ENCODE results near the gene GJB5.
A peak's percentile ranks its signal among the peaks of the same experiment; 100 is the strongest.
"Not testable (repeated sequence)": the region's sequence is repeated elsewhere in the genome, so short reads cannot be mapped to it uniquely, and the experiment has no call there.

GJB5 gene

GRCh38 chr1:34754964-34755637 is at the start of gene GJB5:
Gene GJB5 (plus strand): TSS chr1:34755047. CDS start chr1:34757331, 2,284 bp downstream.
- no peaks in the 10 kb centered on the region for H3K27me3 Mint-ChIP-seq (ENCODE audit: low read depth)
- no peaks in the 10 kb centered on the region for H3K4me1 Mint-ChIP-seq (ENCODE audit: low read depth)
- no peak within 1 kb of the TSS for H3K27ac Mint-ChIP-seq
- no peaks in the 10 kb centered on the region for H3K9me3 Mint-ChIP-seq
- no peaks in the 10 kb centered on the region for H3K36me3 Mint-ChIP-seq (ENCODE audit: low read depth)
- no peak within 1 kb of the TSS for H3K4me3 Mint-ChIP-seq

GRCh38 chr1:34705077-34705476 is 49.8 kb upstream of the GJB5 start:
- Mint-ChIP-seq H3K4me1 (ENCODE audit: low read depth) (no peaks in the 10 kb centered on the region), H3K36me3 (ENCODE audit: low read depth) (no peaks in the 10 kb centered on the region), H3K4me3 (no peak overlapping the region), H3K9me3 (no peaks in the 10 kb centered on the region), H3K27ac (no peak overlapping the region), H3K27me3 (ENCODE audit: low read depth) (peaks cover 4% of the 10 kb centered on the region)

GRCh38 chr1:34708106-34708505 is 46.7 kb upstream of the GJB5 start:
- H3K27me3 Mint-ChIP-seq (ENCODE audit: low read depth), result peaks cover 4% of the 10 kb centered on the region

DNA sequence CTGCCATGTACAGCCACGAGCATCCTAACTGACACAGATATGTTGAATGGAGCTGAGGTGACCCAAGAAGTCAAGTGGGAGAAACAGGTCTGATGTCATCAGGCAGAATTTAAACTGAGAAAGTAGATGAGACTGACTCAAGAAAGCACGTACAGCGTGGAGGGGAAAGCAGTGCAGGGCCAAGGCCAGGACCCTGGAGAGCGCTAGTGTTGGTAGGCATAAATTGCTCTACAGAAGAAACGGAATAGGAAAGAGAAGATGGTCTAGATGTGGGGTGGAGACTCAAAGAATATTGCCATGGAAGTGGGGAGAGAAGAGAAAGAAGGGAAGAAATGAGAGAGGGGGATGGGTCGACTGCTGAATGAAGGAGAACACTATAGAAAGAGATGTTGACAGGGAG is 45.3 kb upstream of the GJB5 start:
- H3K4me1 Mint-ChIP-seq (ENCODE audit: low read depth), result no peaks in the 10 kb centered on the region
- peaks cover 4% of the 10 kb centered on the region for H3K27me3 Mint-ChIP-seq (ENCODE audit: low read depth)
- H3K9me3 Mint-ChIP-seq, result no peaks in the 10 kb centered on the region
- no peaks in the 10 kb centered on the region for H3K36me3 Mint-ChIP-seq (ENCODE audit: low read depth)
- H3K27ac Mint-ChIP-seq, result no peak overlapping the region
- no peak overlapping the region for H3K4me3 Mint-ChIP-seq

More at GRCh38 chr1:34708106-34708505, 46.7 kb upstream of the GJB5 start:
- Mint-ChIP-seq H3K4me1 (ENCODE audit: low read depth) (no peaks in the 10 kb centered on the region), H3K27ac (no peak overlapping the region), H3K36me3 (ENCODE audit: low read depth) (no peaks in the 10 kb centered on the region), H3K9me3 (no peaks in the 10 kb centered on the region), H3K4me3 (no peak overlapping the region)

GRCh38 chr1:34710812-34711211 is 44.0 kb upstream of the GJB5 start:
- Mint-ChIP-seq H3K36me3 (ENCODE audit: low read depth) (no peaks in the 10 kb centered on the region), H3K4me3 (no peak overlapping the region), H3K4me1 (ENCODE audit: low read depth) (no peaks in the 10 kb centered on the region), H3K27ac (peak overlapping the region; percentile 33), H3K27me3 (ENCODE audit: low read depth) (peaks cover 4% of the 10 kb centered on the region), H3K9me3 (no peaks in the 10 kb centered on the region)

DNA sequence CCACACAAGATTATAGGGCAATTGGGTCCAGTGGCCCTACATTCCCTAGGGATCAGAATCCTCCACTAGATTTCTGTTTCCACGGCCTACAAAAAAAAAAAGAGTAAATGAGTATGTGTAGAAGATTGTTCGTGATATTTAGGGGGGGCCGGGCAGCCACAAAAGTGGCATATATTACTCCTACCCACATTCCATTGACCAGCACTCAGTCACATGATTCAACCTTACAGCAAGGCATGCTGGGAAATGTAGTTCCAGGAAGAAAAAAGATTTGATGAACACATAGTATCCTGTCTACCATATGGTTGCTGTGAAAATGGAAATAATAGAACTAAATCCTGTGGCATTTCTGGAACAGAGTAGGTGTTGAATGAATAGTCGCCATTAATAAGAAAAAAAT is 43.4 kb upstream of the GJB5 start:
- Mint-ChIP-seq H3K9me3 (no peaks in the 10 kb centered on the region), H3K4me1 (ENCODE audit: low read depth) (no peaks in the 10 kb centered on the region), H3K36me3 (ENCODE audit: low read depth) (no peaks in the 10 kb centered on the region), H3K4me3 (no peak overlapping the region), H3K27ac (no peak overlapping the region), H3K27me3 (ENCODE audit: low read depth) (peaks cover 4% of the 10 kb centered on the region)

DNA sequence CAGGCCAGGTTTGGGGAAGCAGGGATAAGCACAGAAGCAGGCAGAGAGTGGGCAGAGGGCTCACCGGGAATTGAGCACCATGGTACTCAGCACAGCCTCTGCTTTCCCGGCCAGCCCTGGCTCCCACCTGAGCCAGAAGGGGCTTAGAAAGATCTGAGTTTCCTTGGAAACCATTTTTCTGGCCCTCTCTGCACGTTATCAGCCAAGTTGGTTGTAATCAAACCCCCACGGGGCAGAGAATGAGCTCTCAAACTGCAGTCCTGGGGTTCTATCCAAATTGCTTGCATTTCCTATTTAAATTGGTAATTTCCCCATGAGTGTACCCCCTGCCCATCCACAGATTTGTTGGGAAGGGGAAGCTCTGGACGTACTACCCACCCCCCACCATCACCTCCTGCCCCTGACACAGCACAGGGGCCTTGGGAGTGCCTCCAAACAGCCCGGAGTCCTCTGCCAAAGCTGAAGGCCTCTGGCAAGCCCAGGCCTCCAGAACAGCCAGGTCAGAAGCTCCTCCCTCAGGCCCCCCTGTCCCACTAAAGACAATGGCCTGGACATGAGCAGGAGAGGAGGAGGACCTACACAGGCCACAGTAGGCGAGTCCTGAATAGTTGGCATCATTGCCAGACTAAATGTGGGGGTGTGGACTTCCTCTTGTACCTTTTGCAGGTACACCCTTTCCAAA is 42.7 kb upstream of the GJB5 start:
- Mint-ChIP-seq H3K9me3 (no peaks in the 10 kb centered on the region), H3K27ac (no peak overlapping the region), H3K36me3 (ENCODE audit: low read depth) (no peaks in the 10 kb centered on the region), H3K4me3 (no peak overlapping the region), H3K4me1 (ENCODE audit: low read depth) (no peaks in the 10 kb centered on the region), H3K27me3 (ENCODE audit: low read depth) (peaks cover 4% of the 10 kb centered on the region)

GRCh38 chr1:34713443-34713842 is 41.4 kb upstream of the GJB5 start:
- H3K27me3 Mint-ChIP-seq (ENCODE audit: low read depth), result peaks cover 2% of the 10 kb centered on the region
- H3K36me3 Mint-ChIP-seq (ENCODE audit: low read depth), result no peaks in the 10 kb centered on the region
- no peak overlapping the region for H3K27ac Mint-ChIP-seq
- H3K4me1 Mint-ChIP-seq (ENCODE audit: low read depth), result no peaks in the 10 kb centered on the region
- H3K9me3 Mint-ChIP-seq, result no peaks in the 10 kb centered on the region
- no peak overlapping the region for H3K4me3 Mint-ChIP-seq

- Mint-ChIP-seq H3K4me1 (ENCODE audit: low read depth) (no peaks in the 10 kb centered on the region), H3K4me3 (no peak overlapping the region), H3K36me3 (ENCODE audit: low read depth) (no peaks in the 10 kb centered on the region), H3K27ac (no peak overlapping the region), H3K9me3 (no peaks in the 10 kb centered on the region), H3K27me3 (ENCODE audit: low read depth) (peaks cover 3% of the 10 kb centered on the region)
Measured at GRCh38 chr1:34714386-34714785, 40.5 kb upstream of the GJB5 start.

DNA sequence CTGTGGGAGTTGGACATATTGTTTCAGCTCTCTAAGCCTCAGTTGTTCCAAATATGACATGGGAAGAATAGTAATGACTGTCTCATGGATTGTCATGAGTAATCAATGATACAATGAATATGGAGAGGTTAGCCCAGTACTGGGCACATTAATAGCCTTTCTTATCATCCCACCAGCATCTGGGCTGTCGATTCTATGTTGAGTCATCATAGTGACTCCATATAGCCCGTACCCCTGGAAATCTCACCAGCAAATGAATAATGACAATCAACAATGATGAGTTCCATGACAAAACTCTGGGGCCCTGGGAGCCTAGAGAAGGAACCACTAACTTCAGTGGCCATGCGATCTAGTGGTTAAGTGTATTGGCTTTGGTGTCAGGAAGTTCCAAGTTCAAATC is 39.7 kb upstream of the GJB5 start:
- H3K36me3 Mint-ChIP-seq (ENCODE audit: low read depth), result no peaks in the 10 kb centered on the region
- no peaks in the 10 kb centered on the region for H3K4me1 Mint-ChIP-seq (ENCODE audit: low read depth)
- H3K27me3 Mint-ChIP-seq (ENCODE audit: low read depth), result peaks cover 10% of the 10 kb centered on the region
- no peak overlapping the region for H3K4me3 Mint-ChIP-seq
- no peaks in the 10 kb centered on the region for H3K9me3 Mint-ChIP-seq
- H3K27ac Mint-ChIP-seq, result no peak overlapping the region

DNA sequence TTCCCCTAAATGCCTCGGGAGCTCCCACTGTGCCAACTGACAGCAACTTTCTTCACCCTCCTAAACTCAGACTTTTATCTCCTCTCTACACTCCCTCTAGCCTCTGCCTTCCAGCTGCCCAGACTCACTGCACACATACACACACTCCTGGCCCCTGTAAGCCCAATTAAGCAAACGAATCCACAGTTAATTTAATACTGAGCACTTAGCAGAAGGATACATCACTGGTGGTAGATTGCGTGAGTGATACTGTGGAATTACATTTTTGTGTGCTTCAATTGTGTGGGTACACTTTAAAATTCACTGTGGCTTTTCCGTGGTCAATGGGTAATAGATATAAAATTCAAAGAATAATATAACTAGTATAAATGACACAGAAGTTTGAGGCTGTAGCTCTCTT is 33.6 kb upstream of the GJB5 start:
- Mint-ChIP-seq H3K27me3 (ENCODE audit: low read depth) (peaks cover 29% of the 10 kb centered on the region), H3K4me3 (no peak overlapping the region), H3K36me3 (ENCODE audit: low read depth) (no peaks in the 10 kb centered on the region), H3K27ac (no peak overlapping the region), H3K9me3 (no peaks in the 10 kb centered on the region), H3K4me1 (ENCODE audit: low read depth) (no peaks in the 10 kb centered on the region)

DNA sequence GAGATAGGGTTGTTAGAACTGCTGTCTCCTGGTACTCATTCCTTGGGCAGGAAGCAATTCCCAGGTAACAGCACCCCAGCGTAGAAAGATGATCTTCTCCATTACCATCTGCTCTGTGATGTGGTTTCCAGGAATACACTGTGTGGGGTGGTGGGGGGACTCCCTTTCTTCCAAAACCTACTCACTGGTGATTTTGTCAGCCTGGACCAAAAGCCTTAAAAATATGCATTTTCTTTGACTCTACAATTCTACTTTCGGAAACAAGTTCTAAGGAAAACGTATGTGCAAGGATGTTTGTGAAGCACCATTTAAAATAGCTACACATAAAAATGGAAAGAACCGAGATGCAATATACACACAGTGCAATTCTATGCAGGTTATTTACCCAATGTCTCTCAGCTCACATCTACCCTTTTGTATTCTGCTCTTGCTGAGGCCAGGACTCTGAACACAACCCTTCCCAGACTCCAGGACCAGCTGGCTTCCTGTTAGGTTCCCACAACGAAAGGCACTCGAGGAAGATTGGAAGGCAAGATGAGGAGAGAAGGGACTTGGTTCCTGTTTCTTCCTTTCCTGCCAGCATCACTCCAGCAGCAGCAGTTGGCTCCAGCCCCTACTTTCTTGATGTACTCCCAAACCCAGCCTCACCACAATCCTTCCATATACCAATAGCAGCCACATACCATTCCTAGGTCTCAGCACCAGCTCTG is 33.0 kb upstream of the GJB5 start:
- H3K4me3 Mint-ChIP-seq, result no peak overlapping the region
- H3K9me3 Mint-ChIP-seq, result no peaks in the 10 kb centered on the region
- H3K27me3 Mint-ChIP-seq (ENCODE audit: low read depth), result peaks cover 29% of the 10 kb centered on the region
- H3K36me3 Mint-ChIP-seq (ENCODE audit: low read depth), result no peaks in the 10 kb centered on the region
- no peaks in the 10 kb centered on the region for H3K4me1 Mint-ChIP-seq (ENCODE audit: low read depth)
- no peak overlapping the region for H3K27ac Mint-ChIP-seq

DNA sequence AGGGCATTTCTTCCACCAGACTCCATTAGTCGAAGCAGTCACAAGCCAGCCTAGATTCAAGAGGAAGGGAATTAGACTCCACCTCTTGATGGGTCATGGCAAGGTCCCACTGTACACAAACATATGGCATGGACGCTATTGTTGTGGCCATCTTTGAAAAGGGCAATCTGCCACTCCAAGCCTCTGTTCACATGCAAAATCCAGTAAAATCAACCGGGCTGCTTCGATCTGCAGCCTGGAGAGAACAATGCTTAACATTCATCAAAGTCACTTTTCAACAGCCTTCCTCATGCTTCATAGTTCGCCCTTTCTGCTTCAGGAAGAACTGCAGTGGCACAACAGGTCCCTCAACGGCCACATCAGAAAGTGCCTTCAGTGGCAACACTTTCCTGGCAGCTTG is 28.0 kb upstream of the GJB5 start:
- Mint-ChIP-seq H3K4me3 (no peak overlapping the region), H3K27me3 (ENCODE audit: low read depth) (peaks cover 19% of the 10 kb centered on the region), H3K9me3 (no peaks in the 10 kb centered on the region), H3K27ac (no peak overlapping the region), H3K4me1 (ENCODE audit: low read depth) (no peaks in the 10 kb centered on the region), H3K36me3 (ENCODE audit: low read depth) (no peaks in the 10 kb centered on the region)

GRCh38 chr1:34730485-34730884 is 24.4 kb upstream of the GJB5 start:
- Mint-ChIP-seq H3K9me3 (no peaks in the 10 kb centered on the region), H3K27me3 (ENCODE audit: low read depth) (peaks cover 13% of the 10 kb centered on the region), H3K36me3 (ENCODE audit: low read depth) (no peaks in the 10 kb centered on the region), H3K27ac (no peak overlapping the region), H3K4me1 (ENCODE audit: low read depth) (no peaks in the 10 kb centered on the region), H3K4me3 (no peak overlapping the region)

GRCh38 chr1:34732831-34733230 is 22.0 kb upstream of the GJB5 start:
- H3K36me3 Mint-ChIP-seq (ENCODE audit: low read depth); H3K4me3 Mint-ChIP-seq; H3K4me1 Mint-ChIP-seq (ENCODE audit: low read depth); H3K9me3 Mint-ChIP-seq; H3K27me3 Mint-ChIP-seq (ENCODE audit: low read depth); H3K27ac Mint-ChIP-seq: not testable (repeated sequence)

Measured in T-helper 1 cell treated with Interleukin-12 subunit alpha and Interleukin-12 subunit beta and Interleukin-4 antibody, amounts not matched to agents 30 μg/mL and 1 μg/mL, for 36 hours (primary cell).